CD4-positive, alpha-beta T cell treated with Interleukin-15 for 1 hour (primary cell): ENCODE data around the gene KAT7.

ENCODE experiments used
- DNase-seq: peaks from one replicate; pipeline ENCODE4 v3.0.0-alpha.2; 2020

KAT7 gene

DNA sequence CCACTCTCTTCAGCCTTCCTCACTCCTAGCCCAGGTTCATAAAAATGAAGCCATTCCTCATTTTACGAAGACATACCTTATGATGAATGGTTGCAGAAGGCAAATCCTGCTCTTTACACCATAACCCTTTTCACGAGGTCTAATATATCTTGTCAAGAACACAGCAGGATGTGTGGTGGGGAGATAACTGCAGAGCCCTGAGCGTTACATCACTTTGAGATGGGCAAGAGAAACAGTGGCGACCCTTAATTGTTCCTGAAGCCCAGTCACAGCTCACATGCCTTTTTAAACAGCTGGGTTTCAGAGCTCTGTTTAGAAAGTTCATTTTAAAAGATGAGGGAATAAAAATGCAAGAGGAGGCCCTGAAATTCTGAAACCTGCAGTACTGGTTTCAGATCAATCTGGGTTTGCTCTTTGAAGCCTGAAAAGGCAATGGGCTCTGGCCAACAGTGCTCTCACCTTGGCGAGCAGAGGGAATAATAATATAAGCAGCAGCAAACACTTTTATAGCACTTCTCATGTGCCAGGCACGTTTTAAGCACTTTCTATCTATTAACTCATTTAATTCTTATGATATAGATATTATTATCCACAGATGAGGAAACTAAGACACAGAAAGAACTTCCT lies 27.4 kb upstream of the KAT7 start:
- DNase-seq, result no peak

- DNase-seq, result no peak
Observed at GRCh38 chr17:49762151-49762941, 26.1 kb upstream of the KAT7 start.

GRCh38 chr17:49763735-49764558 lies 24.5 kb upstream of the KAT7 start, which contains the start of gene FAM117A:
TSS of gene FAM117A (minus strand) at chr17:49764131. CDS start at chr17:49764087, 44 bp downstream.
- DNase-seq, result peak; percentile 99

- no peak for DNase-seq
Observed at GRCh38 chr17:49764559-49765180, 23.8 kb upstream of the KAT7 start.

- no peak for DNase-seq
Observed at GRCh38 chr17:49766918-49767530, 21.5 kb upstream of the KAT7 start.

GRCh38 chr17:49775546-49776260 lies 12.8 kb upstream of the KAT7 start:
- no peak for DNase-seq

GRCh38 chr17:49776551-49777300 lies 11.8 kb upstream of the KAT7 start:
- no peak for DNase-seq

DNA sequence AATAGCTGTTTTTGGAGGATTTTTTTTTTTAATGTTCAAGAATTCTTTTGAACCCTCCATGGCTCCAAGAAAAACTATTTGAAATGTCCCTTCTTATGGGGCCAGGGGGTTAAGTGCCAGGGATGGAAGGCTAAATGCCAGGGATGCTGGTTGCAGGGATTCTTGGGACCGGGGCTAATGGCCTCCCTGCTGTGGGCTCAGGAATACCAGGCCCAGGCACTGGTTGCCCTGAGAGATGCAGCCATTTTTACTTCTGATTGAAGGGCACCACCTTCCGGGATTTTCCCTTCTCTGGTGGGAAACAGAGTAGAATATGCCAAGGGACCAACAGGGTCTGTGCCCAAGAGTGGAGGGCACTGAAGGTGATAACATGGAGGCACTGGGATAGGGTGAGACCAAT lies 10.9 kb upstream of the KAT7 start:
- no peak for DNase-seq

- no peak for DNase-seq
Observed at GRCh38 chr17:49779156-49779738, 9.2 kb upstream of the KAT7 start.

DNA sequence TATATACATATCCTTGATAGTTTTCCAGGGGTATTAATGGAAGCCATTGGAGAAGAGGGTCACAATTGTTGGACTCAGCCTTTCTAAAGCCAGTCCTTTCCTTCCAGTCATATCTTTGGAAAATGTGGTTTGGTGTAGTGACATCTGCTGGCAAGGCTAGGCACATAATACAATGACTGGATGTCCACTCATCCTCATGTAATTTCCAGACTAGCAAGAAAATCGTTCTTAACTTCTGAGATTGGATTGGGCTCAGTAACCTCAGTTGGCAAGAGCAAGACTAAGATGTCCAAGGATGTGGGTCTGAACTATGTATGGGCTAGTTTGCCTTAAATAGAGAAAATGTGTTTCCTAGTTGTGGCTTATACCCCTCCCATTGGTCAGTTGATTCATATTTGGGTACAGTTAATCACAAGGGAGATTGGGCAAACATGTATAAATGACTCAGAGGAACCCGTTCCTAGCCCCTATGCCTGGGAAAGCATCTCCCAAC lies 8.7 kb upstream of the KAT7 start:
- peak; percentile 22 for DNase-seq

- no peak for DNase-seq
Observed at GRCh38 chr17:49783071-49783715, 5.3 kb upstream of the KAT7 start.

DNA sequence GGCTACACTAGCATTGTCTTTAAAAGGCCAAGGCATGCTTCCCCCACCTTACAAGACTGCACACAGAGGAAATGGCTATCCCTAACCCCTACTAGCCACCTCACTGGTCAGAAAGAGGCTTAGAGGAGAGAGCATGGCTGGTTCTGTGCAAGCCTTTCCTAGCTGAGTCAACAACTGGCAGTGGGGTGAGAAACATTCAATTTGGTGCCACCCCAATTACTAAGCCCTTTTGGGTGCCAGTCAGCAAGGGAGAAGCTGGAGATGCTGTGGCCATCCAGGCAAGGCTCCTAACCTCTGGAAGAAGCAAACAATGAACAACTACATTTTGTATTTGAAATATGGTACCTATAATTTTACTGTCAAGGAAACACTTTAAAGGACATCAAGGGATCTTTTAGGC lies 4.7 kb upstream of the KAT7 start:
- DNase-seq, result no peak

DNA sequence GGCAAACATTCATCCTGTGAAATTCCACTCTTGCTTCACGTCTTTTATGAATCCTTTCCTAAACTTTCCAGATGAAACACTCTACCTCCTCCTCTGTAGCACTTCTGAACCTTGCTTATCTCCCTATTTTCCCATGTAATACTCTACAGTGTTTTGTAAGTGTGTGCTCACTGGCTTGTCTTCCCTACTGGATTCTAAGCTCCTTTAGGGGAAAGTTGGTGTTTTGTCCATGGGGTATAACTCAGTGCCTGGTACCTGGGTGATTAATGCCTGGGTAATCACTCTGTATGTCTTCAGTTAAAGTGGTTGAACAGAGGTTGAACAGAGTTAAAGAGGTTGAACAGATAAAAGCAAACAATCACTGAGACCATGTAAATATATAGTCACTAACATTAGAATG lies 3.8 kb upstream of the KAT7 start:
- no peak for DNase-seq

DNA sequence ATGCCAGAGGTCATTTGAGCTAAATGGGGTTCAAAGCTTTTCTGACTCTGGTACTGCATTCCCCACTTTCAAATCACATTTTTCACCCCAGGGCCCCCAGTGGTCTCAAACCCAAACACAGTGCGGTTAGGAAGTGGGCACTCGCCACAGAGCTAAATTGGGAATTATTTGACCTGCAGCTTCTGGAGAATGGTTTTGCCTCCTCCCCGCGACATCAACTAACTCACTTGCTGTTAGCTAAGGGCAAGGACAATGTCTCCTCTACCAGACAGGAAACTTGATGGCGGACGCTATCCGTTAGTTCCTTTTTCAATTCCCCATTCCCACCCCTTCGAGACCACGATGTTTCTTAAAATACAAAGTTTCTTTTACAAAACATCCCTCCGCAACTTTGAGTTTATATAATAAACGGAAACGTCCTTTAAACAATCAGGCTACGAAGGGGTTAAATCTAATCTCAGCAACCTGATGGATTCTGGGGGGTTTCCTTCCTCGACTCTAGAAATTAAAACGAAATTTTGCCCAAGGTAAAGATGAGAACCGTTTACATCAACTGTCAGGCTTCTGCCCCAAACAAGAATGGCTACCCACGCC lies 500 bp upstream of the KAT7 start:
- peak; percentile 23 for DNase-seq

- no peak for DNase-seq
Observed at GRCh38 chr17:49789243-49789578, 730 bp downstream of the KAT7 start.

DNA sequence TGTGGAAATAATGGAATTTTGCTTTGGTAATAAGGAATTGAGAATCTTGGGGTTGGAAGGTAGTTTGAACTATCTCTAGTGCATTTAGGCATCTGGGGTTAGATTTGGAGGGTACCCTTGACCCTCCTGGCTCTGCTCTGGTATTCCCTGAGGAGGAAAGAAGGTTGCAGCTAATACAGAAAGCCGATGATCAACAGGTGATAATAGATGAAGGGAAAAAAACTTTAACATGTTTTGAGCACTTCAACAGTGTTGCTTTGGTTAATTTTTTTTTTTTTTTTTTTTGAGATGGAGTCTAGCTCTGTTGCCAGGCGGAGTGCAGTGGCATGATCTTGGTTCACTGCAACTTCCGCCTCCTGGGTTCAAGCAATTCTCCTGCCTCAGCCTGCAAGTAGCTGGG lies 4.8 kb downstream of the KAT7 start:
- no peak for DNase-seq

DNA sequence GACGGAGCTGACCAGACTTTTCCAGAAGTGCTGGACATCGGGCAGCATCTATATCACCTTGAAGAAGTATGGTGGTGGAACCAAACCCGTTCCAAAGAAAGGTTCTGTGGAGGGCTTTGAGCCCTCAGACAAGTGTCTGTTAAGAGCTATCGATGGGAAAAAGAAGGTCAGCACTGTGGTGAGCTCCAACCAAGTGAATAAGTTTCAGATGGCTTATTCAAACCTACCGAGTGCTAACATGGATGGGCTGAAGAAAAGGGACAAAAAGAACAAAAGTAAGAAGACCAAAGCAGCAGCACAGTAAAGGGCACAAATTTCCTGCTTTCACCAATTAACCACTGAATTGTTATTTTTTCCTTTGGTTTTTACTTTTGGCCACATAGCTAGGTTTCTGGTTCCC lies 6.9 kb downstream of the KAT7 start:
- DNase-seq, result no peak

DNA sequence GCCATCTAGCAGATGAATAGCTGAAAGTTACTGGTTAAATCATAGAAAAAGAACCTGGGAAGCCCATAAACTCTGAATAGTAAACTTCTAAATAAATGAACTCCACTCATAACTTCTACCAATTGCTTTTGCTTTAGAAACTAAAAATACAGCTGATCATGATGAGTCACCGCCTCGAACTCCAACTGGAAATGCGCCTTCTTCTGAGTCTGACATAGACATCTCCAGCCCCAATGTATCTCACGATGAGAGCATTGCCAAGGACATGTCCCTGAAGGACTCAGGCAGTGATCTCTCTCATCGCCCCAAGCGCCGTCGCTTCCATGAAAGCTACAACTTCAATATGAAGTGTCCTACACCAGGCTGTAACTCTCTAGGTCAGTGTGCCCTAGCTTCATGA lies 9.7 kb downstream of the KAT7 start:
- DNase-seq, result no peak

GRCh38 chr17:49798738-49799137 lies 10.3 kb downstream of the KAT7 start:
- DNase-seq, result no peak

- no peak for DNase-seq
Observed at GRCh38 chr17:49809056-49809455, 20.6 kb downstream of the KAT7 start.
